Measurements from ENCODE around the gene CCM2.

The CCM2 gene

DNA sequence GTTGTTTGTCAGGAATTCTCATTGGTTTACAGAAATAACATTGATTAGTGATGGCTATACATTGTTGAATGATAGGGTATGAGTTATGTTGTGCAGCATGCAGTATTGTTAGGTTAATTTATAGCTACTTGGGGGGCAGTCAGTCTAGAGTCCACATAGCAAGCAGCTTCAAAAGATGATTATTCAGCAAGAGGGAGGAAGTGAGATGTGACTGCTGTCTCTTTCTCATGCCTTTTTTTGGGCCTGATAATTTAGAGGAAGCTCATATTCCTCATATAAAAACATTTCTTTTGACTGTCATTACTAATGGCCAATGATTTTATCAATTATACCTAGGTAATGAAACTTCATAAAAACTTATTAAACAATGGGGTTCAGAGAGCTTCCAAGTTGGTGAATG lies 114.9 kb downstream of the CCM2 start:
- ChIA-PET POLR2A (interaction anchor here (0.5 kb wide), 1 partner anchor 241 kb away, joined by 4 read pairs; no protein-coding TSS in a partner anchor), CTCF (interaction anchor here (0.9 to 8.2 kb wide), 2 partner anchors 11 to 21 kb away, joined by 3 to 41 read pairs; no protein-coding TSS in a partner anchor)
- TF ChIP-seq, protein P1, sequence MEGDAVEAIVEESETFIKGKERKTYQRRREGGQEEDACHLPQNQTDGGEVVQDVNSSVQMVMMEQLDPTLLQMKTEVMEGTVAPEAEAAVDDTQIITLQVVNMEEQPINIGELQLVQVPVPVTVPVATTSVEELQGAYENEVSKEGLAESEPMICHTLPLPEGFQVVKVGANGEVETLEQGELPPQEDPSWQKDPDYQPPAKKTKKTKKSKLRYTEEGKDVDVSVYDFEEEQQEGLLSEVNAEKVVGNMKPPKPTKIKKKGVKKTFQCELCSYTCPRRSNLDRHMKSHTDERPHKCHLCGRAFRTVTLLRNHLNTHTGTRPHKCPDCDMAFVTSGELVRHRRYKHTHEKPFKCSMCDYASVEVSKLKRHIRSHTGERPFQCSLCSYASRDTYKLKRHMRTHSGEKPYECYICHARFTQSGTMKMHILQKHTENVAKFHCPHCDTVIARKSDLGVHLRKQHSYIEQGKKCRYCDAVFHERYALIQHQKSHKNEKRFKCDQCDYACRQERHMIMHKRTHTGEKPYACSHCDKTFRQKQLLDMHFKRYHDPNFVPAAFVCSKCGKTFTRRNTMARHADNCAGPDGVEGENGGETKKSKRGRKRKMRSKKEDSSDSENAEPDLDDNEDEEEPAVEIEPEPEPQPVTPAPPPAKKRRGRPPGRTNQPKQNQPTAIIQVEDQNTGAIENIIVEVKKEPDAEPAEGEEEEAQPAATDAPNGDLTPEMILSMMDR (IDR thresholded peaks at IDR 0.05; ENCODE audit: control extremely low read depth, extremely low read depth, low read depth, missing control alignments): no peak
- DNase-seq (ENCODE audit: extremely low spot score): no peak

DNA sequence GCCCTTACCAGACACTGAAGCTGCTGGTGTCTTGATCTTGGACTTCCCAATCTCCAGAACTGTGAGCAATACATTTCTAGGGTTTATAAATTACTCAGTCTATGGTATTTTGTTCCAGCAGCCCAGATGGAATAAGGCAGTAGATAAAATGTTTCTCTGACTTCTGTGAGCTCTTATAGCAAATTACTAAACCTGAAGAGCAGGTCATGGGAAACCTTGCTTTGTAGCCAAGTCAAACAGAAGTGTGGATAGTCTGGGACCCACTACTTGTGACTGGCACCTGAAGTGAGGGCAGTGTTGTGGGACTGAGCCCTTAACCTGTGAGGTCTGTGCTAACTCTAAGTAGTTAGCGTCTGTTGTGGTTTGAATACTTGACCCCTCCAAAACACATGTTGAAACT lies 116.0 kb downstream of the CCM2 start:
- ChIA-PET CTCF (interaction anchor here (1.0 to 8.2 kb wide), 4 partner anchors 15 to 259 kb away, joined by 3 to 41 read pairs (median 4); no protein-coding TSS in a partner anchor), POLR2A (interaction anchor here (0.6 kb wide), 1 partner anchor 19 kb away, joined by 3 read pairs; no protein-coding TSS in a partner anchor)
- DNase-seq (ENCODE audit: extremely low spot score): no peak
- TF ChIP-seq, protein P1 (IDR thresholded peaks at IDR 0.05; ENCODE audit: control extremely low read depth, extremely low read depth, low read depth, missing control alignments): no peak

DNA sequence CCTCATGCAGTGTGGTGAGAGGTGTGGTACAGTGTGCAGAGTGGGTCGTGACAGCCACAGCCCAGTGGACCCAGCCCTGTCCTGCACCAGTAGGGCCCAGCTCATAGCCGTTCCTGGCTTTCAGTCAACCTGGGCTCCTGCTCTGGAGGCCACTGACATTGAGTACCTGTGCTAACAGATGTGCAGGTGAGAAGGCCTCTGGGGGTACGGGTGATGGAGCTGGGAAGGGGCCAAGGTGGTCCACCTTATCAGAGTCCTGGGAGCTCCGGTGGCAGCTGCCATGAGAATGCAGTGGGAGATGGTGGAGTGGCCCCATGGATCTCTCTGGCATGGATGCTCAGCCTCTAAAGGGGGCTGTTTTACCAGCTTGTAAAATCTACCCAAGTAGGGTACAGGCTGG lies 117.6 kb downstream of the CCM2 start:
- ChIA-PET CTCF (interaction anchor here (8.2 kb wide), 1 partner anchor 19 kb away, joined by 41 read pairs; no protein-coding TSS in a partner anchor), POLR2A (no interaction called here)
- TF ChIP-seq, protein P1 (IDR thresholded peaks at IDR 0.05; ENCODE audit: control extremely low read depth, extremely low read depth, low read depth, missing control alignments): no peak
- DNase-seq (ENCODE audit: extremely low spot score): no peak

DNA sequence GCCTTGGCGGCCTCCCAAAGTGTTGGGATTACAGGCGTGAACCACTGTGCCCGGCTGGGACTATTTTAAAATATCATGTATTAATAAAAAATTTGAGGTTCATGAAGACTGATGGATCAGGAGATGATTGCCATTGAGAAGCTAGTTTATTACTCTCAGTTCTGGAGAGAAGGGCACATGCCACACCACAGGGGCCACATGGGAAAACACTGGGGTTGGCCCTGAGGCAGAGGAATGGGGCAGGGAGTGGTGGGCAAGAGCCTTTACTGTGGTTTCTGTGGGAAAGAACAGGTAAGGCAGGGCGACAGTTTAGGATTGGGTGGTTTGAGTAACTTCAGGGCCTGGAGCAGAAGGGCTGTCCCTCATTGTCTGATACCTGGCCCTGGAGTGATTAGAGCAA lies 118.3 kb downstream of the CCM2 start:
- POLR2A ChIA-PET: no interaction called here

DNA sequence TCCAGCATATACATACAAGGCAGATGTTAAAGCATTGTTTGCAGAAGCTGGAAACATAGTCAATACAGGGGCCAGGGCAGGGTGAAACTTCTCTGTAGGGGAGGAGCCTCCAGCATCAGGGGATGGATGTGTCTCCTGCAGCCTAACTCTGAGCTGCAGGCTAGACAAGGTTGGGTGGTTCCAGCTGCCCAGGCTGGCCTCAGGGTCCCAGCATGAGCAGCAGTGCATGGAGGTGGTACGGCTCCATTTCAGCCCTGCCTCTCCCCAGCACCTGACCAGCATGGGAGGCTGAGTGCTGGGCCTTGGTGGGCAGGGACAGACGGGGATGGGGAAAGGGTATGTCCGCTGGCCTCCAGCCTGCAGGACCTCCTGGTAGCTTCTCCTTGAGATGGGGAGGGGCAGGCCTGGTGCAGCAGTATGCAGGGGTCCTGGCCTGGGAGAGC lies 118.9 kb downstream of the CCM2 start:
- CTCF ChIA-PET: interaction anchor here (8.2 kb wide), 1 partner anchor 17 kb away, joined by 41 read pairs; no protein-coding TSS in a partner anchor

More for the DNA sequence above, 118.3 kb downstream of the CCM2 start:
- CTCF ChIA-PET: interaction anchor here (8.2 kb wide), 1 partner anchor 18 kb away, joined by 41 read pairs; no protein-coding TSS in a partner anchor
- TF ChIP-seq, protein P1 (IDR thresholded peaks at IDR 0.05; ENCODE audit: control extremely low read depth, extremely low read depth, low read depth, missing control alignments): no peak
- DNase-seq (ENCODE audit: extremely low spot score): no peak

DNA sequence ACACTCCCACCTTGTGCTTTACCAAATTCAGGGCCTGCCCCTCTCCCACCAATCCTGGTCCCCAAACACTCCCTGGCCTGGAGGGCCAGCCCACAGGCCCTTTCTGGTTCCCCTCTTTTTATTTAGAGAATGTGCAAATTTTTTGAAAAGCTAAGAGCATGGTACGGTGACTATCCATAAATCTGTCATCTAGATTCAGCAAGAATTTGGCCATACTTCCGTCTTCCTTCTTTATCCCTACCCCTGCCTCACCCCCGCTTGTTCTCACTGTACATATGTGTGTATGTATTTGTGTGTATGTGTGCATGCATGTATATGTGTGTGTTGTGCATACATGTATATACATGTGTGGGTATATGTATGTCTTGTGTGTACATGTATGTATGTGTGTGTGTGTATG lies 119.5 kb downstream of the CCM2 start:
- TF ChIP-seq, protein P1 (IDR thresholded peaks at IDR 0.05; ENCODE audit: control extremely low read depth, extremely low read depth, low read depth, missing control alignments): no peak
- ChIA-PET CTCF (interaction anchor here (8.2 kb wide), 1 partner anchor 17 kb away, joined by 41 read pairs; no protein-coding TSS in a partner anchor), POLR2A (no interaction called here)
- no peak for DNase-seq (ENCODE audit: extremely low spot score)

More for the DNA sequence above, 118.9 kb downstream of the CCM2 start:
- POLR2A ChIA-PET: no interaction called here
- TF ChIP-seq, protein P1 (IDR thresholded peaks at IDR 0.05; ENCODE audit: control extremely low read depth, extremely low read depth, low read depth, missing control alignments): no peak
- DNase-seq (ENCODE audit: extremely low spot score): no peak
